Erythroblast (primary cell): ENCODE results near the gene LOXL3.

Source experiments
- GATA1 ChIP-seq: IDR thresholded peaks from 2 replicates; pipeline ENCODE4 v1.6.1; 2011; ENCODE audit warnings: low read depth, mild to moderate bottlenecking, control low read depth, low read length, moderate library complexity
- POLR2A ChIP-seq: IDR thresholded peaks from 2 replicates; pipeline ENCODE4 v1.6.1; 2011; ENCODE audit warnings: mild to moderate bottlenecking, low read length

- TF ChIP-seq POLR2A (no peak), GATA1 (no peak)
These were observed 37.6 kb downstream of the LOXL3 start for GRCh38 chr2:74515981-74516633.
